ENCODE data around the gene SMIM14.

SMIM14 gene

GRCh38 chr4:39497909-39498726, 140.5 kb downstream of the SMIM14 start:
- DNase-seq (ENCODE audit: low spot score), result no peak

Data from AG08395 (cell line).